GM19452 (cell line): ENCODE results near the gene FMNL2.
A peak's percentile ranks its signal among the peaks of the same experiment; 100 is the strongest.
"Not testable (repeated sequence)": the region's sequence is repeated elsewhere in the genome, so short reads cannot be mapped to it uniquely, and the experiment has no call there.

Source experiments
- ATAC-seq: cut with Tn5 transposase; IDR thresholded peaks from one replicate; pipeline ENCODE4 v1.9.1; 2021; ENCODE audit not compliant: unreplicated experiment

FMNL2 gene

GRCh38 chr2:152466980-152467676, 132.2 kb downstream of the FMNL2 start:
- ATAC-seq: peak; percentile 96

- ATAC-seq: no peak
Measured at GRCh38 chr2:152467677-152468410, 132.9 kb downstream of the FMNL2 start.

GRCh38 chr2:152468899-152469692, 134.1 kb downstream of the FMNL2 start:
- no peak for ATAC-seq

GRCh38 chr2:152470861-152471854, 136.2 kb downstream of the FMNL2 start:
- no peak for ATAC-seq

GRCh38 chr2:152472481-152472887, 137.5 kb downstream of the FMNL2 start:
- ATAC-seq: no peak

GRCh38 chr2:152473151-152473857, 138.3 kb downstream of the FMNL2 start:
- ATAC-seq: no peak

GRCh38 chr2:152474523-152474922, 139.5 kb downstream of the FMNL2 start:
- not testable (repeated sequence) for ATAC-seq

GRCh38 chr2:152475982-152476381, 141.0 kb downstream of the FMNL2 start:
- no peak for ATAC-seq

- no peak for ATAC-seq
Measured at GRCh38 chr2:152477347-152478092, 142.5 kb downstream of the FMNL2 start.

- no peak for ATAC-seq
Measured at GRCh38 chr2:152479282-152479681, 144.3 kb downstream of the FMNL2 start.

- no peak for ATAC-seq
Measured at GRCh38 chr2:152480821-152481399, 145.9 kb downstream of the FMNL2 start.

- ATAC-seq: no peak
Measured at GRCh38 chr2:152481881-152482583, 147.1 kb downstream of the FMNL2 start.

- no peak for ATAC-seq
Measured at GRCh38 chr2:152483276-152484063, 148.5 kb downstream of the FMNL2 start.

GRCh38 chr2:152485954-152486736, 151.2 kb downstream of the FMNL2 start:
- no peak for ATAC-seq

- no peak for ATAC-seq
Measured at GRCh38 chr2:152486737-152487400, 151.9 kb downstream of the FMNL2 start.

- ATAC-seq: no peak
Measured at GRCh38 chr2:152488075-152488474, 153.1 kb downstream of the FMNL2 start.
